NCI-H510A (cell line): ENCODE measurements around the gene SMIM29.
"Not testable (repeated sequence)": the region's sequence is repeated elsewhere in the genome, so short reads cannot be mapped to it uniquely, and the experiment has no call there.

Experiments used
- DNase-seq: peaks from one replicate; lab custom pipeline; 2025; lab: John Stamatoyannopoulos, UW

The SMIM29 gene

DNA sequence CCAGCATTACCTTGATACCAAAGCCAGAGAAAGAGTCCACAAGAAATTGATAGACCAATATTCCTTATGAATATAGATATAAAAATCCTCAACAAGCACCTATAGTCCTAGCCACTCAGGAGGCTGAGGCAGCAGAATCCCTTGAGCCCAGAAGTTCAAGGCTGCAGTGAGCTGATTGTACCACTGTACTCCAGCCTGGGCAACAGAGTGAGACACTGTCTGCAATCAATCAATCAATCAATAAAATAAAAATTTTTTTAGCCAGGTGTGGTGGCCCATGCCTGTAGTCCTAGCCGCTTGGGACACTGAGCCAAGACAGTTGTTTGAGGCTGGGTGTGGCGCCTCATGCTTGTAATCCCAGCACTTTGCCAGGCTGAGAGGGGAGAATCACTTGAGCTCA lies 18.9 kb upstream of the SMIM29 start:
- DNase-seq, result no peak

DNA sequence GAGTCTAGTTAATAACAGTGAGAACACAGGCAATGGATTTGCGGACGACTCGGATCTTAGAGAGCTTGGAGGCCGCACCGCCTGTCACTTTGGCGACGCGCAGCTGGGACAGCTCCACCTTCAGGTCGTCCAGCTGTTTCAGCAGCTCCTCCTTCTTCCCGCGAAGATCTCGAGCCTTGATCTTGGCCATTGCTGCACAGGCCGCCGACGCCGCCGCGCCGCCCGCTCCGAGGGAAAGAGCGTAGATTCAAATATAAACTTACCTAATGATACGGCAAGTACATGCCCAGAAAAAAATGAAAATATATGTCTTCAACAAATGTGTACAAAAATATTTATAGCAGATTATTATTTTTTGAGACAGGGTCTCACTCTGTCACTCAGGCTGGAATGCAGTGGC lies 14.7 kb upstream of the SMIM29 start:
- DNase-seq, result not testable (repeated sequence)

DNA sequence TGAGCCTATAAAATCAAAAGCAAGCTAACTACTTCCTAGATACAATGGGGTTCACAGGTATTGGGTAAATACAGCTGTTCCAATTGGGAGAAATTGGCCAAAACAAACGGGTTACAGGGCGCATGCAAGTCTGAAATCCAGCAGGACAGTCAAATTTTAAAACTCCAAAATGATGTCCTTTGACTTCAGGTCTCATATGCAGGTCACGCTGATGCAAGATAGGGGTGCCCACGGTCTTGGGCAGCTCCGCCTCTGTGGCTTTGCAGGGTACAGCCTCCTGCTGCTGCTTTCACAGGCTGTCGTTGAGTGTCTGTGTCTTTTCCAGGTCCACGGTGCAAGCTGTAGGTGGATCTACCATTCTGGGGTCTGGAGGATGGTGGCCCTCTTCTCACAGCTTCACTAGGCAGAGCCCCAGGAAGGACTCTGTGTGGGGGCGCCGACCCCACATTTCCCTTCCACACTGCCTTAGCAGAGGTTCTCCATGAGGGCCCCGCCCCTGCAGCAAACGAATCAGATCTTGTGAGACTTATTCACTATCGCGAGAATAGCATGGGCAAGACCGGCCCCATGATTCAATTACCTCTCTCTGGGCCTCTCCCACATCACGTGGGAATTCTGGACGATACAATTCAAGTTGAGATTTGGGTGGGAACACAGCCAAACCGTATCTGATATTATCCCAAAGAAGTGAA lies 11.9 kb upstream of the SMIM29 start:
- no peak for DNase-seq

DNA sequence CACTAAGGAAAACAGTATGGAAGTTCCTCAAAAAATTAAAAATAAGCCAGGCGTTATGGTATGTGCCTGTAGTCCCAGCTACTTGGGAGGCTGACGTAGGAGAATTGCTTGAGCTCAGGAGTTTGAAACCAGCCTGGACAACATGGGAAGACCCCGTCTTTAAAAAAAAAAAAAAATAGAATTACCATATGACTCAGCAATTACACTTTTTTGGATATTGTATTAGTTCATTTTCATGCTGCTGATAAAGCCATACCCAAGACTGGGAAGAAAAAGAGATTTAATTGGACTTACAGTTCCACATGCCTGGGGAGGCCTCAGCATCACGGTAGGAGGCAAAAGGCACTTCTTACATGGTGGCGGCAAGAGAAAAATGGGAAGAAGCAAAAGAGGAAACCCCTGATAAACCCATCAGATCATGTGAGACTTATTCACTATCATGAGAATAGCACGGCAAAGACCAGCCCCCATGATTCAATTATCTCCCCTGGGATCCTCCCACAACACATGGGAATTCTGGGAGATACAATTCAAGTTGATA lies 10.8 kb upstream of the SMIM29 start:
- DNase-seq, result no peak

DNA sequence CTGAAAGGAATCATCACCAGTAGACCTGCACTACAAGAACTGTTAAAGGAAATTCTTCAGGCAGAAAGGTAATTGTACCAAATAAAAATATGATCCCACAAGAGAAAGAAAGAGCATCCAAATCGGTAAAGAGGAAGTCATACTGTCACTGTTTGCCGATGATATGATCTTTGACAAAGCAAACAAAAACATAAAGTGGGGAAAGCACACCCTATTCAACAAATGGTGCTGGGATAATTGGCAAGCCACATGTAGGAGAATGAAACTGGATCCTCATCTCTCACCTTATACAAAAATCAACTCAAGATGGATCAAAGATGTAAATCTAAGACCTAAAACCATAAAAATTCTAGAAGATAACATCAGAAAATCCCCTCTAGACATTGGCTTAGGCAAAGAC lies 3.6 kb upstream of the SMIM29 start:
- not testable (repeated sequence) for DNase-seq

DNA sequence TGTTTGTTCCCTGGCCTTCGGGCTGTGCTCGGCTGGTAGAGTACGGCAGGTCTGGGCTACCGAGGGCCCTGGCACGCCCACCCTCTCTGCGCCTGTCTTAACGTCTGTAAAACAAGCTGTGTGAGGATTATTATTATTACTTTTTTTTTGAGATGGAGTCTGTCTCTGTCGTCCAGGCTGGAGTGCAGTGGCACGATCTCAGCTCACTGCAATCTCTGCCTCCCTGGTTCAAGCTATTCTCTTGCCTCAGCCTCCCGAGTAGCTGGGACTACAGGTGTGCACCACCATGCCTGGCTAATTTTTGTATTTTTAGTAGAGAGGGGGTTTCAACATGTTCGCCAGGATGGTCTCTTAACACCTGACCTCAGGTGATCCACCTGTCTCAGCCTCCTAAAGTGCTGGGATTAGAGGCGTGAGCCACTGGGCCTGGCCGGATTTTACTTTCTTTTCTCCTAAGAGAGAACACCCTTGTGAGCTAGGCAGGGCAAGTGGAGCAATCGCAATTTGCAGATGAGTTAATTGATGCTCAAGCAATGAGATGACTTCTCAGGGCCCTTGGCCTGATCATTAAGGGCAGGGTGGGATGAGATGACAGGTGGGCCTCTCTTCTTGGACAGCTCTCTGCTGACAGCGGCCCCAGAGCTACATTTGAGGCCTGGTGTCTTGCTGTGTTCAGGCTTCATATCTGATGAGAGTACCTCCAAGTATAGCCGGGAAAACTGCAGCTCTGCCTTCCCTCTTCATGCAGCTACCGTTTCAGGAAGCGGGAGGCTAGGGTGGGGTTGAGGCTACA lies 859 bp upstream of the SMIM29 start:
- DNase-seq, result no peak

DNA sequence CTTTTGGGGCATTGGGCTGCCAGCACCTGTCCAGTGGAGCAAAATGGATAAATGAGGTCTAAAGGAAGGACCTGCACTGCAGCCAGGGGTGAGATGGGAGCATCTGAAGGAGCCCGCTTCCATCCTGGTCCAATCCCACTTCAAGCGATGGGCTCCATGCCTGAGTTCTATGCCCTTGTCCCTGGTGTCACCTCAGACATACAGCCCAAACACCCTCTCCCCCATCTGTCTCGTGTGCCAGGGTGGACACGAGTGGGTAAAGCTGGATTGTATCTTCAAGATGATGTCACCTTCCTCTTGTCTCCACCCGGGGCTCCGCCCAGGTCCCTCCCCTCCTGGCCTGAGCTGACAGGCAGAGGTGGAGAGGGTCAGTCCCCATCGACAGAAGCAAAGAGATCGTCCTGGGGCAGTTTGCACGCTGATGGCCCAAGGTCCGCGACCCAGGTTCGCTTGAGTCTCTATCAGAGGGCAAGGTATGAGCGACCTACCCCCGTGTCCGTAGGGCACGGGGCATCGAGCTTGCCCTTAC lies 544 bp downstream of the SMIM29 start:
- DNase-seq, result no peak

DNA sequence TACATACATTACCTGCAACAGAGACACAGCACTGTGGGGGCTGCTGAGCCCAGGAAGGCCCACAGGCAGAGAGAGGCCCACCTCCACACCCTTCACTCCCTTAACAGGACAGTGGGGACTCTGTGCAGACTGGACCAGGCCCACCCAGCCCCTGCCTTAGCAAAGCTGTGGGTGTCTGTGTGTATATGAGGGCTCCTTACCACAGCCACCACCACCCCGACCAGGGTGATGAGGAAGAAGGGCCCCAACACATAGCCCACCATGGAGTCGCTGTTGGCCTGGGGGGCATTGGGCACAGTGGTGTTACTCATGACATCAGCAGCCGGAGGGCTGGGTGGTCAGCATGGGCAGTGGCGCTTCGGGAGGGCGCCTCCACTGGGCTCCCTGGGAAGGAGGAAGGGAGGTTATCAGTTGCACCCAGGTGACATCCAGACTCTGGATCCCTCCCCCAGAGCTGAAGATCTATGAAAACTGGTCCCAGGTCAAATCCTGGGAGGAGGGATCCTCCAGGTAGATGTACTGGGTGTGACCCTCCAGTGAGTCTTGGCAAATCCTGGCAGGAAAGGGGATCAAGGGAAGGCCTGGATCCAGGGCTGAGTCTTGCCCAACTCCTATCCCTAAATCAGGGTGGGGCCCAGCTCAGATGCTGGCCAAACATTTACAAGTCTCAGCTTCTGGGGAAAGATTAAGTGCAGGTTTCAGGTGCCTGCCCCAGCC lies 1.2 kb downstream of the SMIM29 start:
- no peak for DNase-seq

DNA sequence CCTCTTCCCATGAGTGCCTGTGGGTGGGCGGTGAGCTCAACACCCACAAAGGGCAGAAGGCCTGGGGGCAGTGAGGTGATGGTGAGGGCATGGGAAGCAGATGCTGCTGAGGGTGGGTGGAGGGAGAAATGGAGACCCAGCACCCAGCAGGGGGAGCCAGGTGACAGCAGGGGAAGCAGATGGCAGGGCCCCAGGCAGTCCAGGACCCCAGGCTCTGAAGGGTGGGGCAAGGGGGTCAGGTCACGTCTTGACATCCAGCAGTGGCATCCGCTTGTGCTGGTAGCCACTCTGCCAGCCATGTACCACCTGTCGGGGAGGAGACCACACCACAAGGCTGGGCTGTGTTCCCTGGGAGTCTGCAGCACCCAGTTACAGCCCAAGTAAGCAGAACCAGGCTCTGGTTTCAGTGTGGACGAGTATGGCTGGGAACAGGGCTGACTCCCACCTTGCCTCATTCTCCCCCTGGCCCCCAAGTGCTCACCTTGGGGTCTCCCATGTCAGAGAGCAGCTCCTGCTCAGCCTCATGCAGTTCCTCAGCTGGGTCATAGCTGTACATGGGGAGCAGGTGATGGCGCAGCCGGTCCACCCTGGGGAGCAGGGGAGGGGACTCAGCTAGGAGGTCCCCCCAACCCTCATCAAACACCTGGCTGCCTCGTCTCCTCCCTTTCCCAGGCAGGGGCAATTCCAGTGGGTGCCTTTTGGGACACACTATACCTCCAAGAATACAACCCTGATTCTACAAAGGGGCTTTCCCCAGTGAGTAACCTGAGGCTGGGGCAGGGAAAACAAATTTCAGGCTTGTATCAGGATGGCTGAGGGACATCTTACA lies 2.0 kb downstream of the SMIM29 start:
- no peak for DNase-seq

DNA sequence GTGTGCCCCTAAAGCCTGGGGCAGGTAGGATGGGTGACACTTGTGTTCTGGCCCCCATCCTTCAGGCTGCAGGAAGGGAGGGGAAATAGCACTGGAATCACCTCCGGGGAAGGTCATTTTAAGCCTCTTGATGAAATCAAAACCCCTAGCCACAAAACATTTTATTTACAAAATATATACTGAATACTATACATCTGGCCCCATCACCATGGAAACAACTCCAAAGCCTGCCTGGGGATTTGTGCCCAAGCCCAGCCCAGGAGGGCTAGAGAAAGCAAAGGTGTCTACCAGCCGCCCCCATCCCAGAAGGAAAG lies 2.6 kb downstream of the SMIM29 start:
- DNase-seq, result no peak

DNA sequence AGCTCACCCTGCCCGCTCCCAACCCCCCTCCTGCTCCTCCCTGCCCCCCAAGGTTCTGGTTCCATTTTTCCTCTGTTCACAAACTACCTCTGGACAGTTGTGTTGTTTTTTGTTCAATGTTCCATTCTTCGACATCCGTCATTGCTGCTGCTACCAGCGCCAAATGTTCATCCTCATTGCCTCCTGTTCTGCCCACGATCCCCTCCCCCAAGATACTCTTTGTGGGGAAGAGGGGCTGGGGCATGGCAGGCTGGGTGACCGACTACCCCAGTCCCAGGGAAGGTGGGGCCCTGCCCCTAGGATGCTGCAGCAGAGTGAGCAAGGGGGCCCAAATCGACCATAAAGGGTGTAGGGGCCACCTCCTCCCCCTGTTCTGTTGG lies 3.1 kb downstream of the SMIM29 start:
- DNase-seq, result not testable (repeated sequence)

DNA sequence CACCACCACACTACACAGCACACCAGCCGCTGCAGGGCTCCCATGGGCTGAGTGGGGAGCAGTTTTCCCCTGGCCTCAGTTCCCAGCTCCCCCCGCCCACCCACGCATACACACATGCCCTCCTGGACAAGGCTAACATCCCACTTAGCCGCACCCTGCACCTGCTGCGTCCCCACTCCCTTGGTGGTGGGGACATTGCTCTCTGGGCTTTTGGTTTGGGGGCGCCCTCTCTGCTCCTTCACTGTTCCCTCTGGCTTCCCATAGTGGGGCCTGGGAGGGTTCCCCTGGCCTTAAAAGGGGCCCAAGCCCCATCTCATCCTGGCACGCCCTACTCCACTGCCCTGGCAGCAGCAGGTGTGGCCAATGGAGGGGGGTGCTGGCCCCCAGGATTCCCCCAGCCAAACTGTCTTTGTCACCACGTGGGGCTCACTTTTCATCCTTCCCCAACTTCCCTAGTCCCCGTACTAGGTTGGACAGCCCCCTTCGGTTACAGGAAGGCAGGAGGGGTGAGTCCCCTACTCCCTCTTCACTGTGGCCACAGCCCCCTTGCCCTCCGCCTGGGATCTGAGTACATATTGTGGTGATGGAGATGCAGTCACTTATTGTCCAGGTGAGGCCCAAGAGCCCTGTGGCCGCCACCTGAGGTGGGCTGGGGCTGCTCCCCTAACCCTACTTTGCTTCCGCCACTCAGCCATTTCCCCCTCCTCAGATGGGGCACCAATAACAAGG lies 3.6 kb downstream of the SMIM29 start:
- not testable (repeated sequence) for DNase-seq

DNA sequence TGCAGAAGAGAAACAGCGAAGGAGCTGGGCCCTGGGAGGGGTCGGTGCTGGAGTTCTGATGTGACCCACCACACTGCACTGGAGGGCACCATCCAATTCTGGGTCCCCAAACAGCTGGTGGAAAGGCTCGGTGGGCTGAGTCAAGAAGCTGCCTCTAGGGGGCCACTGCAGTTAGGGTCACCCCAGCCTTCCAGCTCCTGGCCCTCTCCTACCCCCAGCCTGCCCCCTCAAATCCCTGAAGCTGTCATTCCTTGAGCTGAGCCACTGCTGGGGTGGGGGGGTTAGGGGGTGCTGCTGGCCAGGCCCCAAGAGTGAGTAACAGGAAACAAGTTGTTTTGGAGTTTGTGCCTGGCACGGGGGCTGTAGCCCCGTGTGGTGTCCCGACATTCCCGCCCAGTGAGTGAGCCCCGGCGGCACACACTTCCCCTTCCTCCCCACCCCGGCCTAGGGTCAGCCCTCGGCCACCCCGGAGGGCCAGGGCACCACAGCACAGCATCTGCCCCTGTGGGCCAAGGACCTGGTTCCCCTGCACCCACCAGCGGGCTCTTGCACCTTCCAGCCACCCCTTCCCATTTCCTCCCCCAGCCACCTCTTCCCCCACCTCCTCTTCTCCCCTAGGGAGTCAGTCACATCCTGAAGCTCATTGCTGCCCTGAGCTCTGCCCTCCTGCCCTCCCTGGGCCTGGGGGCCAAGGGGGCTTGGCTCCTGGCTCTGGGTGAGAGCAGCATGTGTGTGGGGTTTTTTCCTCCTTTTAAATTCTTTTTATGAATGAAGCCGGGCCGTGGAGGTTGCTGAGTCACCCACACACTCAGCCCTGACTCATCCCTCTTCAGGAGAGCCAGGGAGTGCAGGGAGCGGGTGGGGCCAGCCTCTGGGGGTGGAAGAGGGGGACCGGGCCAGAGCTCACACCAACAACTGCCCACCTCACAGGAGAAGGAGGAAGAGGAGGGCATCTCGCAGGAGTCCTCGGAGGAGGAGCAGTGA lies 4.6 kb downstream of the SMIM29 start:
- no peak for DNase-seq

DNA sequence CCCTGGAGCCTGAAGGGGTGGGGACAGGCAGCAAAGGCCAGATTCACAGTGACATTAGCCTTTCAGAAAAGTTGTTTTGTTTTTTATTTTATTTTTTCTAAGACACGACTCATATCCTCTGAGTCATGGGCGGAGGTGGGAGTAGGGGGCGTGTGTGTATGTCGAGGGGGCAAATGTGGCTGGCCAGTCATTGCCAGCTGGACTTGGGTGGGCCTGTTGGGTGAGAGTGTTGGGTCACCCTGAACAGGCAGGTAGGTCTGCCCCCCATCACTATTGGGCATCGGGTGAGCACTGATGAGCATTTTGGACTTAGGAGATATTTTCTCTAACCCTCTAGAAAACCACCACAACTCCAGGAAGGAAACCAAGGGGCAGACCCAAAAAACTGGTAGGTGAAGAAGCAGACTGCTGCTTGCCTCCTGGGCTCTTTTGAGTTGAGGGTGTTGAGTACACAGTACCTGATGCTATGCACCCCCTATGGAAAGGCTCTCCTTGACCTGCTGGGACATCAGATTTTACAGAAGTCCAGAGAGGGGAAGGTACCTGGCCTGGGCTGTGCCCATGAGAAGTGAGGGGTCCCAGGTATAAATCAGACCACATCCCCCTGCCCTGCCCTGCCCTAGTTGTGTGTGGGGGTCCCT lies 5.6 kb downstream of the SMIM29 start:
- DNase-seq, result no peak

DNA sequence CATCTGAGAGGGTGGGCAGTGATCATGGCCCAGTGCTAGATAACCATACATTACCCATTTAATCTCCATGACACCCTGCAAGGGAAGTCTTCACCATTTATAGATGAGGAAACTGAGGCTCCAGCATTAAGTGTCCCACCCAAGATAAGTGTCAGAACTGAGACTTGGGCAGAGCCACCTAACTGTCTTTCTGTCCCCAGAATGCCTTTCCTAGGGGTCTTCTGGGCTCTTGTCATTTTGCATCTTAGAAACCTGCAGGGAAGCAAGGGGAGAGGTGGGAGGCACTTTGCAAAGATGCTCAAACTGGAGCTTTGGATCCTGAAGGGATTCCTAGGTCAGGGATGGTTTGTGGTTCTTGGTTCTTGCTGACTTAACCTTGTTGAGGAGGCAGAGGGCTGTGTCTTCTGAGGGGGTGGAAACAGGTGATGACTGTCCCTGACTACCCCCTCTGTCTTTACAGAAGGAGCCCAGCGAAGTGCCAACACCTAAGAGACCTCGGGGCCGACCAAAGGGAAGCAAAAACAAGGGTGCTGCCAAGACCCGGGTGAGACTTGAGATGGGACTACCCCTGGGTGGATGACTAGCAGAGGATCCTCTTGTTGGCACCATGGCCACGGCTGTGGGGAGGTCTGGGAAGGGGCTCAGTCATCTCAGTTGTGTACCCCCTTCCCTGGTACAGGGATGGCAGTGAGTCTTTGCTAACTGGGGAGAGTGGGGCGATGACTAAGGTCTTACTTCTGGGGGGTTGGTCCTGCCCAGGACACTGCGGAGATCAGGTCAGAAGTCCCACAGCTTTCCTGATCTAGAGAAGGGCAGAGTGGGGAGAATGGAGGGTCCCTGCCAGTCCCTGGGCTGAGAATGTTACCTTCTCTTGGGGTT lies 6.3 kb downstream of the SMIM29 start:
- DNase-seq, result no peak

DNA sequence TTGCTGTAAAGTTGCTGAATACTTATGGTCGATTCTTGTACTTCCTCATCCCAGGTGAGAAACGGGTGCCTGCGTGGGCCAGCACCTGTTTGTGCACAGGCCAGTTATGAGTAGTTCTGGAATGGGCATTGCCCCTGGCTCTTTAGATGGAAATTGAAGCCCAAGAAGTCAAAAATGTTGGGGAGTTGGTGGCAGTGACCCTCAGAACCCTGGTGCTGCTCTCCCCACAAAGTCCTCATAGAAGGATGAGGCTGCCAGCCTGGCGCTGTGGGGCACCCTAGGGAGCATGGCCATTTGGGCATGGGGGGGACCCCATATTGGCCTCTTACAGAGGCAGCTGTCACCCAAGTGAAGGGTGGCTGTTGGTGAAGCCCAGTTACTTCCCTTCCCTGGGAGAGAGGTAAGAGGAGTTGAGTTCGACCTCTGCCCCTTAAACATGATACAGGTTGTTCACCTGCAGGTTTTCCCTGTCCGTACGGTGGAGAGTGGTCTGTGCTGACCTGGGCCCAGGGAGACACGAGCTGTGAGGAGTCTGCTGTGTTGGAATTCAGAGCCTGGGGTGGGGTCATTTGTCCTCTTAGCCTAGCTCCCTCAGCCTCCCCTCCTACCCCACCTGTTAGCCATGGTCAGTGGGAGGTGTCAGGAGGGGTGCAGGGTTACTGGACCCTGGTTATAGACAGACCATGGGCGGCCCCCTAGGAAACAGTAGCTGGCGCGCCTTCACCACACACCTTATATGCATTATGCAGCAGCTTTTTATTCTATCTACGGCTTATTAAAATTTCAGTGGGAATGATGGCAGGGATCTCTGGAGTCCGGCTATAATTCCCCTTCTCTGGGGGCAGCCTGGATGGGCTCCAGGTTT lies 7.2 kb downstream of the SMIM29 start:
- no peak for DNase-seq
